NCI-H524 (cell line): Measurements from ENCODE around the gene DNAAF8.

Experiments used
- DNase-seq, 2 experiments: peaks; one replicate each; lab custom pipeline; 2025; lab: John Stamatoyannopoulos, UW

DNAAF8 gene

DNA sequence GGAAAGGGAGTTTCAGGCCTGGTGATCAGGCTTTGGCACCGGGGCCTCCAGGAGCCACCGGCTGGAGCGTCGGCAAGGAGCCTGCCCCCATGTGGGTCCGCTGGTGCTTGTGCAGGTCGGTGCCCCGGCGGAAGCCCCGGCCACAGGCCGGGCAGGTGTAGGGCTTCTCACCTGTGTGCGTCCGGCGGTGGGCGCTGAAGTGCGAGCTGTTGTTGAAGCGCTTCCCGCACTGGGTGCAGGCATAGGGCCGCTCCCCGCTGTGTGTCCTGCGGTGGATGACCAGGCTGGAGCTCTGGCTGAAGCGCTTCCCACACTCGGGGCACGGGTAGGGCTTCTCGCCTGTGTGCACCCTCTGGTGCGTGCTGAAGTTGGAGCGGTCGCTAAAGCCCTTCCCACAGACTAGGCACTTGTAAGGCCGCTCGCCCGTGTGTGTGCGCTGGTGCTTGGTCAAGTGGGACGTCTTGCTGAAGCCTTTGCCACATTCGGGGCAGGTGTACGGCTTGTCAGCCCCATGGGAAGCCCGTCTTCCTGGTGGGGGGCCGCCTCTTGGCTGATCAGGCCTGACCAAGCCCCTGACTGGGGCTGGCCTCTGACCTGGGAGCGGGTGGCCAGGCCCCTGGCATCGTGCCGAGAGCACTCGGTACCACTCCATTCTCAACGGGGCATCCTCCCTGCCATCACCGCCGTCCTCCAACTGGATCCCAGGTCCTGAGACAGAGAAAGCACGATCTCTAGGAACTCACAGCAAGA is 18.2 kb downstream of the DNAAF8 start:
- DNase-seq, result no peak

- DNase-seq, result no peak
Observed at GRCh38 chr16:4753227-4753626, 18.9 kb downstream of the DNAAF8 start.

DNA sequence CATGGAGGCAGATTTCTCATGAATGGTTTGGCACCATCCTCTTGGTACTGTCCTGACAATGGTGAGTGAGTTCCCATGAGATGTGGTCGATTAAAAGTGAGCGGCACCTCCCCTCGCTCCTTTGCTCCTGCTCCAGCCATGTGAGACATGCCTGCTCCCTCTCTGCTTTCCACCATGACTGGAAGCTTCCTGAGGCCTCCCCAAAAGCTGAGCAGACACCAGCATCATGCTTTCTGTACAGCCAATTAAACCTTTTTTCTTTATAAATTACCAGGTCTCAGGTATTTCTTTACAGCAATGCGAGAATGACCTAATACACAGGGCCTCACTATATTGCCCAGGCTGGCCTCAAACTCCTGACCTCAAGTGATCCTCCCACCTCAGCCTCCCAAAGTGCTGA is 20.5 kb downstream of the DNAAF8 start:
- DNase-seq, result no peak

DNA sequence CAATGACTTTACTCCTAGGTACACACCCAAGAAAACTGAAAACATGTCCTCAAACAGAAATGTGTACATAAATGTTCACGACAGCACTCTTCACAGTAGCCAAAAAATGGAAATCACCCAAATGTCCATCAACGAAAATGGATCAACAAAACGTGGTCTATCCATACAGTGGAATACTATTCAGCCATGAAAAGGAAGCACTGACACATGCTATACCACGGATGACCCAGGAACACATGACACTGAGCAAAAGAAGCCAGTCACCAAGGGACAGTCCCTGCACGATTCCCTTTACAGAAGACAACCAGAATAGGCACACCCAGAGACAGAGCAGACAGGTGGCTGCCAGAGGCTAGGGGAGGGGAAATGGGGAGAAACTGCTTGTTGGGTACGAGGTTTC is 21.4 kb downstream of the DNAAF8 start:
- DNase-seq, result no peak

GRCh38 chr16:4760221-4760910 is 26.0 kb downstream of the DNAAF8 start:
- no peak for DNase-seq

GRCh38 chr16:4762205-4762604 is 27.9 kb downstream of the DNAAF8 start:
- DNase-seq, result no peak

- DNase-seq, result peak in 1 of 2 experiments; percentile 29
Observed at GRCh38 chr16:4763791-4764190, 29.5 kb downstream of the DNAAF8 start.

GRCh38 chr16:4765511-4766474 is 31.5 kb downstream of the DNAAF8 start:
- no peak for DNase-seq

DNA sequence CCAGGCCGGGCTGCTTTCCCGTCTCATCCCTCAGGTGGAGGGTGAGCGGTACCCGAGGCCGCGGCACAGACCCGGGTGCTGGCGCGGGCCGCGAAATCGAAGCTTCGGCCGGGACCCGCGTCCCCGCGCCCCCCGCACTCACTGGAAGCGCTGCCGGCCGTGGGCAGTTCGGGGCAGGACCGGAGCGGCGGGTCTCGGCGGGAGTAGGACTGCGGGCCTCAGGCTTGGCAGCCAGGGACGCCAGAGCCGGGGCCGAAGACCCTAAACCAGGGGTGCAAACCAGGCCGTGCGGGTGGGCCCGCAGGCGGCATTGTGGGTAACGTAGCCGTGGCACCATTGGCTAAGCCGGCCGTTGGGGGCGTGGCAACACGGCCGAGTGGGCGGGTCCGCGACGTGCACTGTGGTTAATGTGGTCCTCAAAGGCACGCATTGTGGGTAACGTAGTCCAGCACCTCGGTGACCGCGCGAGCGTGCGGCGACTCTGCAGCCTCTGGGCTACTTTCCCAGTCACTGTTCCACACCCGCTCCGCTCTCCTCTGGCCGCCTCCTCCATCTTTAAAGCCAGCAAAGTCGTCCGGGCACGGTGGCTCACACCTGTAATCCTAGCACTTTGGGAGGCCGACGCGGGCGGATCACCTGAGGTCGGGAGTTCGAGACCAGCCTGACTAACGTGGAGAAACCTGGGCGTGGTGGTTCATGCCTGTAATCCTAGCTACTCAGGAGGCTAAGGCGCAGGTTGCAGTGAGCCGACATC is 32.7 kb downstream of the DNAAF8 start, which contains the start of gene ZNF500:
Gene ZNF500 (minus strand): TSS at position 288 of the 754 bp plus-strand sequence. CDS start 1,184 bp downstream, outside the sequence.
- DNase-seq, result peak; percentile 93 to 97

- no peak for DNase-seq
Observed at GRCh38 chr16:4767872-4768548, 33.7 kb downstream of the DNAAF8 start.

DNA sequence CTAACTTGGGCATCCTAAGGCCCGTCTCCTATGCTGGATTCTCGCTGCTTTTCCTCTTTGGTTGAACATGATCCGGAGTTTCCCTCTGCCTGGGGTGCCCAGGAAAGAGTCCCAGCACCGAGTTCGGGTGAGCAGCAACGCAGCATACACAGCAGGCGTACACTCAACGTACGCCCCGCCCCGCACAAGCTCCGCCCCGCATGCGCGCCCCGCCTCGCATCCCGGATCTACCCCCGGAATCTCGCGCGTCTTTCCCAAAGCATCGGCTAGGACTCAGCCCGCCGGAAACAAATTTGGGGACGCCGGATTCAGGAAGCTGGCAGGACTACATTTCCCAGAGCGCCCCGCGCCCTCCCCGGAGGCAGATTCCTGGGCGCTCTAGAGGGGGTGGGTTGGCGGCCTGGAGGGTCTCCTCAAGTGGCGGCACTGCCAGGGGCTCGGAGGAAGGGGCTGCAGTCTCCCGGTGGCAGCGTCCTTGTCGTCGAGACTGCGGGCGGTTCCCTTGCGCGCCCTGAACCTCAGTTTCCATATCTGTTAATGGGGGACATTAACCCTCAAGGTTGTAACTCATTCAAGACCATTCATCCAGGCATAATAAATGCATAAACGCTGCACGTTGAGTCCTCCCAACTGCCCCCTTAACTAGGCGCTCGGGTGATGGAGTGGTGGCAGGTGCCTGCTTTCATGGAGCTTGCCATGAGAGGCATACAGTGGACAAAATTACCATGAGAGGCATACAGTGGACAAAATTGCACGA is 34.4 kb downstream of the DNAAF8 start:
- peak; percentile 97 for DNase-seq

GRCh38 chr16:4769306-4769638 is 34.9 kb downstream of the DNAAF8 start:
- DNase-seq, result no peak

GRCh38 chr16:4771646-4772045 is 37.3 kb downstream of the DNAAF8 start:
- no peak for DNase-seq

- no peak for DNase-seq
Observed at GRCh38 chr16:4772351-4772750, 38.0 kb downstream of the DNAAF8 start.

GRCh38 chr16:4775005-4775404 is 40.7 kb downstream of the DNAAF8 start:
- no peak for DNase-seq

DNA sequence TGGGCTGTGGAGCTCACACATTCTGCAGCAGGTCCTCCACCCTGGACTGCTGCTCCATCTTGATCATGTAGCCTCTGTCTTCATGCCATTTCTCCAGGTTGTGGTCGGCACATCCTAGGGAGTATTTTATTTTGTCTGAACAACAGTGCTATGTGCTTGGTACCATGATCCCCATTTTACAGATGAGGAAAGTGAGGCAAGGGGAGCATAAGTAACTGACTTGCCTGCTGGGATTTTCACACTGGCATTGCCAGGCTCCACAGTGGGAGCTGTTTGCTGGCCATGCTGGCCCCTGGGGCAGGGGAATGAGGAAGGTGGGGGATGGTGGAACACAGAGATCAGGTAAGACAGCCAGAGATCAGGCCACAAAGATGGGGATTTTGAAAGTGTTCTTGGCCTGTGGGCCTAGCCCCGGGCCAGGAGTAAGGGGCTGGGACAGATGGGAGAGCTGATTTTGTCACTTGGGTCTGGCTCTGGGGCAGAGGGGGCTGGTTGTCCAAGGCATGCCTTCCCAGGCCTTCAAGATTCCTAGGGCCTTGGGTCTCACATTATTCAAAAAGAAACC is 41.9 kb downstream of the DNAAF8 start:
- DNase-seq, result no peak

GRCh38 chr16:4777339-4778049 is 43.2 kb downstream of the DNAAF8 start:
- DNase-seq, result no peak

GRCh38 chr16:4778050-4778392 is 43.7 kb downstream of the DNAAF8 start:
- DNase-seq, result no peak

GRCh38 chr16:4780235-4780634 is 45.9 kb downstream of the DNAAF8 start:
- DNase-seq, result no peak
